Activated CD4-positive, alpha-beta T cell treated with anti-CD3 and anti-CD28 coated beads for 24 hours (primary cell): Measurements from ENCODE around the gene SRRM3.
"Not testable (repeated sequence)": the region's sequence is repeated elsewhere in the genome, so short reads cannot be mapped to it uniquely, and the experiment has no call there.

Experiments
- DNase-seq, 2 donors: peaks; one replicate each; pipeline ENCODE4 v3.0.0-alpha.2; 2020; ENCODE audit warnings: low read depth in 2 of 2

Gene SRRM3

GRCh38 chr7:76191783-76192240, 9.9 kb upstream of the SRRM3 start:
- no peak for DNase-seq

DNA sequence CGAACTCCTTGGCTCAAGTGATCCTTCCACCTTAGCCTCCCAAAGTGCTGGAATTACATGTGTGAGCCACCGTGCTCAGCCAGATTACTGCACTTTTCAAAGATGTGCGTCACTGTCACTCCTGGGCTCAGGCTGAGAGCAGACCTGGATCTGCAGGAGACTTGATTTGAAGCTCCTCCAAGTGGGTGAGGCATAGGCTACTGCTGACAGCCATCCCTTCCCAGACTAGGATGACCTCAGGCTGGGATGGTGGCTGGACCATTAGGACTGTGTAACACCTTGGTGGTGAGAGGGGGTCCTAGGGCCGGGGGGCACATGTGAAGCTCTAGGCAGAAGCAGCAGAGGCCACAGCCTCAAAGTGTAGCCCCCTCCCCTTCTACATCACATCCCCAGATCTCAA, 8.2 kb upstream of the SRRM3 start:
- no peak for DNase-seq

GRCh38 chr7:76193883-76194282, 7.8 kb upstream of the SRRM3 start:
- no peak for DNase-seq

- no peak for DNase-seq
Measured at GRCh38 chr7:76196786-76197185, 4.9 kb upstream of the SRRM3 start.

- DNase-seq, result no peak
Measured at GRCh38 chr7:76198202-76198601, 3.5 kb upstream of the SRRM3 start.

- no peak for DNase-seq
Measured at GRCh38 chr7:76202666-76203030, 952 bp downstream of the SRRM3 start.

DNA sequence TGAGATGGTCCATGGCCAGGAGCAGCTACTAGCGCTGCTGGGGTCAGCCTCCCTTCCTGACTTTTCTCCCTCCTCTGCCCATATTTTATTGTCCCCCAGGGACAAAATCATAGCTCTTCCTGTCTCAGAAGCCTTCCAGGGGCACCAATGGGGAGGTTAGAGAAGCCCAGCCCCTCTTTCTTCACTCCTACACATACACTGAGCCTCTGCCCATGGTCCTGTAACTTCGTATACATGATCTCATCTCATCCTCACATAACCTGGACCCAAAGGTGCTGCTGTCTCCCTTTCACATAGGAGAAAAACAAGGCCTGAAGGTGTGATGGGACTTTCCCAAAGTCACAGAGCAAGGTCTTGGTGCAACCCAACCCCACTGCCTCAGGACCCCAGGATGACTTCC, 2.5 kb downstream of the SRRM3 start:
- DNase-seq, result no peak

- no peak for DNase-seq
Measured at GRCh38 chr7:76206633-76207032, 4.9 kb downstream of the SRRM3 start.

- DNase-seq, result no peak
Measured at GRCh38 chr7:76209310-76209709, 7.6 kb downstream of the SRRM3 start.

- DNase-seq, result no peak
Measured at GRCh38 chr7:76211216-76211615, 9.5 kb downstream of the SRRM3 start.

GRCh38 chr7:76215349-76215748, 13.7 kb downstream of the SRRM3 start:
- not testable (repeated sequence) for DNase-seq

DNA sequence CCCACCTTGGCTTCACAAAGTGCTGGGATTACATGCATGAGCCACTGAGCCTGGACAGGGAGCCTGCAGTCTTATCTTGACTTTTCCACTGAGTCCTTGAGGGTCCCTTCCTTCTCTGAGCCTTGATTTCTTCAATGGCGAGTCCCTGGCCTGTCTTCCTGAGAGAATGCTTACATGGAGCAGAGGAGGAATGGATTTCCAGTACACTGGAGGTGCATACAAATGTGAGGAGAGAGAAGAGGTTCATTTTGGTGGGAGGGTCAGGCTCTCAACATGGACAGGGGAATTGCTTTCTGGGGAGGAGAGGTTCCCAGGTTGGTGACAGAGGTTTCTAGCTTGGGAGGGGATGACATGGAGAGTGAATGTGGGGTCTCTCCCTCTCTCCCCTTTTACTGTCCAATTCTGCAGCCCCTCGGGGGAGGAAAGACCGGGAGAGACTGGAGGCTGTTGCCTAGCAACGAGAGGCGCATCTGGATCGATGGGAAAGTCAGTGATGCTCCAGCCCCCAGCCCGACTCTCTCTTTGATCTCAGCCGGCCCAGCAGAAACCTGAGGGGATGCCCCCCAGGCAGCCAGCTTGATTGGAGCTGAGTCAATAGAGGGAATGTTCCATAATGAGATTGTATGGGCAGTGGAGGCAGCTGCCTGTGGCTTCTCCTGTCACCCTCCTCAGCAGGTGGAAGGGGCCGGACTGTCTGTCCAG, 14.8 kb downstream of the SRRM3 start:
- DNase-seq, result no peak

- DNase-seq, result no peak
Measured at GRCh38 chr7:76217942-76218566, 16.4 kb downstream of the SRRM3 start.

DNA sequence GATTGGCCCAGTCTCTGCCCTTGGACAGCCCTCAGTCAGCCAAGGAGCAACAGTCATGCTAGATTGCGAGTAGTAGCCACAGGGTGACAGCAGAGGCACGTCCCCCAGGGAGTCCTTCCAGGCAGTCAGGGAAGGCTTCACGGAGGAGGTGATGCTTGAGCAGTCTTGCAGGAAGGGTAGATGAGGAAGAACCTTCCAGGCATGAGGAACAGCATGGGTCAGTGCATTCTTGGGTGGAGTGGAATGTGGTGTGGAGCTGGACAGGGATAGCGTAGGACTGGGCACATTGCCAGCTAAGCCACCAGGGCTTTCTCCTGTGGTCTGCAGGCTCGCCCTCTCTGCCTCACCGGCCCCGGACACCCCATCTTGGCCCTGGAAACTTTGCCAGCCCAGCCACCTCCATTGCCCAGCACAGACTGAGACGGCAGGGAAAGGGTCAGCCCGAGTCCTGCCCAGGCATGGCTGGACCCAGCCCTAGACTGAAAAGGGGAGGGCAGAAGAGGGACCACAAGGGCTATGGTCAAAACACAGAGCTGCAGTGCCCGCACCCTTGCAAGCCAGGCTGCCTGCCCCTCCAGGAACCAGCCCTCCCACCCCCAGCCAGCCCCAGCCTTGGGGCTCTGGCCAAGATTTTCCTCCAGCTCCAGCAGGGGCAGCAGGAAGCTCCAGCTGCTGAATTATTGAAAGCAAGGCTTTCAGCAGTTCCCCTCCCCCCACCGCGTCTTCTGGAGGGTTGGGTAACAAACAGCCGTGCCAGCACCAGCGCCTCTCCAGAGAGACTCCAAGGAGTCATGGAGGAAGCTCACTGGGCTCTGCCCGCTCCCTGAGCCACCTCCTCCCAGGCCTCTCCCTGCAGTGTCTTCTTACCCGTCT, 18.7 kb downstream of the SRRM3 start:
- DNase-seq, result no peak

- DNase-seq, result no peak
Measured at GRCh38 chr7:76222333-76222732, 20.6 kb downstream of the SRRM3 start.

DNA sequence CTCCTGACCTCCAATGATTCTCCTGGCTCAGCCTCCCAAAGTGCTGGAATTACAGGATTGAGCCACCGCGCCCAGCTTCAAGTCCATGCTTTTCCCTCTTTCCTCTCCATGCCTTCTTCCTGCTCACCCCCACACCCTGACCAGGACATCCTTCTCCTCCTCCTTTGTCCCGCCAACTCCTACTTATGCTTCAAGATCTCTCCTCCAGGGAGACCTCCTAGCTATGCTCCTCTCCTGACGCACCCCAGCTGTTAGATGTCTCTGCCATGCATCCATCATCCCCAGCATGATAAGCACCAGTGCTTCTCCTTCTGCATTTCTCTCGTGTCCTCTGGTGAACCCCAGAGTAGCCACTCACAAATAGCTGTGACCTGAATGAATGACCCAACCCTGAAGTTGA, 21.1 kb downstream of the SRRM3 start:
- no peak for DNase-seq

DNA sequence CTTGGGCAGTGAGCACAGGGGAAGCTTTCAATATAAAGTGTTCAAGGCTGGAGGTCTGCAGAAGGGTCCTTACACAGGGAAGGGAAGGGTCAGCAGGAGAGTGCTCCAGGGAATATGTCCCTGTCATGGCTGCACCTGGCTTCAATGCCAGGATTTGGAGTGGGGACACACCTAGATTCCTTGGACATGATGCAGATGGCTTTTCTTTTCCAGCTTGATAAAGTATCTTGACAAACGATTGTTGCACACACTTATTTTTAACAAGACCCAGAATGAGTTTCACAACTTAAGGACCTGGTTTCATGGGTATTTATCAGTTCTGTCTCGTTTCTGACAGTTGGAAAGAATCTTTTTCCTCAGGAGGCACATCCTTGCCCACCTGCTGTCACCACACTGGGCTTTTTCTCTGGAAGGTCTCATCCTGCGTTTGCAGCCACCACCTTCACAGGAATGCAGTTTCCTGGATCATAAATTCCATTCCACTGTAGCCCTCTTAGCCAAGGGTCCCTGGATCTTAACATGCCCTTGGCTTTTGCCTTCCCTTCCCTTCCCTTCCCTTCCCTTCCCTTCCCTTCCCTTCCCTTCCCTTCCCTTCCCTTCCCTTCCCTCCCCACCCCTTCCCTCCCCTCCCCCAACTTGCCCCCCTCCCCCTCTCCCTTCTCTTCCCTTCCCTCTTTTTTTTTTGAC, 21.7 kb downstream of the SRRM3 start:
- no peak for DNase-seq

GRCh38 chr7:76224695-76225094, 23.0 kb downstream of the SRRM3 start:
- DNase-seq, result no peak

- no peak for DNase-seq
Measured at GRCh38 chr7:76225379-76225778, 23.7 kb downstream of the SRRM3 start.

GRCh38 chr7:76225951-76226350, 24.3 kb downstream of the SRRM3 start:
- no peak for DNase-seq

GRCh38 chr7:76226878-76227423, 25.3 kb downstream of the SRRM3 start:
- DNase-seq, result not testable (repeated sequence)

- no peak for DNase-seq
Measured at GRCh38 chr7:76230214-76230613, 28.5 kb downstream of the SRRM3 start.
